MCF 10A (cell line): ENCODE data around the gene CDK17. TPM values are rescaled to one million over a fixed set of nuclear protein-coding genes. Genes with fewer than 3 reads are reported as not detected.

ENCODE experiments used
- BruUV-seq: library from RNA; stranded (reverse); fragments of 400-500 nt; replicated peaks from 2 replicates; lab custom pipeline; 2021; lab: Mats Ljungman, UMichigan
- CTCF ChIA-PET: fragments of 300-600 bp; sonication (Branson Sonifier 250); formaldehyde crosslinking; extraction: SDS; loops from one replicate; lab custom pipeline; 2021; ENCODE audit warnings: antibody characterized with exemption, inconsistent platforms; lab: Yijun Ruan, JAX
- POLR2A ChIA-PET: fragments of 300-600, 350-650 bp; sonication (Branson Sonifier 250); formaldehyde crosslinking; extraction: SDS; loops from one replicate; lab custom pipeline; 2020; ENCODE audit warnings: antibody characterized with exemption, inconsistent platforms; lab: Yijun Ruan, JAX
- DNase-seq: peaks from one replicate; pipeline ENCODE4 v3.0.0-alpha.2; 2018; ENCODE audit not compliant: unreplicated experiment
- H3K27ac Mint-ChIP-seq: one replicate; pipeline ENCODE4 v1.8.0; 2022; ENCODE audit warnings: mild to moderate bottlenecking, low read depth, mixed read lengths; ENCODE audit not compliant: unreplicated experiment
- H3K27me3 Mint-ChIP-seq: one replicate; pipeline ENCODE4 v1.8.0; 2022; ENCODE audit warnings: mixed read lengths; ENCODE audit not compliant: insufficient read depth, unreplicated experiment
- H3K36me3 Mint-ChIP-seq: one replicate; pipeline ENCODE4 v1.8.0; 2022; ENCODE audit warnings: mild to moderate bottlenecking, moderate library complexity, mixed read lengths; ENCODE audit not compliant: insufficient read depth, unreplicated experiment
- H3K4me1 Mint-ChIP-seq: one replicate; pipeline ENCODE4 v1.8.0; 2022; ENCODE audit warnings: mixed read lengths; ENCODE audit not compliant: insufficient read depth, unreplicated experiment
- H3K4me3 Mint-ChIP-seq: one replicate; pipeline ENCODE4 v1.8.0; 2022; ENCODE audit warnings: mild to moderate bottlenecking, moderate library complexity, mixed read lengths; ENCODE audit not compliant: unreplicated experiment
- H3K9me3 Mint-ChIP-seq: one replicate; pipeline ENCODE4 v1.8.0; 2022; ENCODE audit warnings: mixed read lengths; ENCODE audit not compliant: unreplicated experiment
- intact Hi-C: fragments of 100-400 bp; cut with micrococcal nuclease; formaldehyde crosslinking; loops from 2 replicates; pipeline ENCODE4 v1.14.1; 2022
- total RNA-seq: library from RNA; stranded (reverse); gene quantifications from 2 replicates; pipeline ENCODE4 v1.2.3, GENCODE V29; 2022
- TF ChIP-seq, protein P1 (sequence below): fragments of 200-600 bp; IDR thresholded peaks from one replicate; pipeline ENCODE4 v1.8.0; 2022; ENCODE audit warnings: antibody characterized with exemption, mild to moderate bottlenecking; ENCODE audit not compliant: unreplicated experiment

The CDK17 gene
- total RNA-seq, 1 experiment from 2014 or later: 49.8 TPM

DNA sequence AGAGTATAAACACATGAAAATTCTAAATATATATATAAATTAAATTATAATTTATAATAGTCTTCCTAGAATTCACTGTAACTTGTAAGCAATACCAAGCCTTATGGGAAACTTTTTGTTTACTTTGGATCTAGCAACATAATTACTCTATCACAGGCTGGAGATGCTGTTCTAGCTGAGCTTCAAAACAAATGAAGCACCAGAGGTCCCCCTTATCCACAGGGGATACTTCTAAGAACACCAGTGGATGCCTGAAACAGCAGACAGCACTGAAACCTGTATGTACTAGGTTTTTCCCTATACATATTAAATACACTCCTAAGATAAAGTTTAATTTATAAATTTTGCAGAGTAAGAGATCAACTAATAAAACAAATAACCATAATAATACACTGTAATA lies 96.6 kb downstream of the CDK17 start:
- no peaks in the 10 kb centered on the region for H3K27me3 Mint-ChIP-seq
- H3K4me3 Mint-ChIP-seq: no peak overlapping the region
- ChIA-PET POLR2A (interaction anchor here (0.5 to 1.6 kb wide), 3 partner anchors 9 to 928 kb away, joined by 3 to 6 read pairs (median 3); no protein-coding TSS in a partner anchor), CTCF (interaction anchor here (1.6 kb wide), 1 partner anchor 213 kb away, joined by 3 read pairs; no protein-coding TSS in a partner anchor)
- H3K27ac Mint-ChIP-seq: no peak overlapping the region
- H3K4me1 Mint-ChIP-seq: no peaks in the 10 kb centered on the region
- no TSS peak for BruUV-seq
- H3K36me3 Mint-ChIP-seq: peaks cover 43% of the 10 kb centered on the region
- no peaks in the 10 kb centered on the region for H3K9me3 Mint-ChIP-seq
- intact Hi-C loops: no loop called here
- TF ChIP-seq, protein P1, sequence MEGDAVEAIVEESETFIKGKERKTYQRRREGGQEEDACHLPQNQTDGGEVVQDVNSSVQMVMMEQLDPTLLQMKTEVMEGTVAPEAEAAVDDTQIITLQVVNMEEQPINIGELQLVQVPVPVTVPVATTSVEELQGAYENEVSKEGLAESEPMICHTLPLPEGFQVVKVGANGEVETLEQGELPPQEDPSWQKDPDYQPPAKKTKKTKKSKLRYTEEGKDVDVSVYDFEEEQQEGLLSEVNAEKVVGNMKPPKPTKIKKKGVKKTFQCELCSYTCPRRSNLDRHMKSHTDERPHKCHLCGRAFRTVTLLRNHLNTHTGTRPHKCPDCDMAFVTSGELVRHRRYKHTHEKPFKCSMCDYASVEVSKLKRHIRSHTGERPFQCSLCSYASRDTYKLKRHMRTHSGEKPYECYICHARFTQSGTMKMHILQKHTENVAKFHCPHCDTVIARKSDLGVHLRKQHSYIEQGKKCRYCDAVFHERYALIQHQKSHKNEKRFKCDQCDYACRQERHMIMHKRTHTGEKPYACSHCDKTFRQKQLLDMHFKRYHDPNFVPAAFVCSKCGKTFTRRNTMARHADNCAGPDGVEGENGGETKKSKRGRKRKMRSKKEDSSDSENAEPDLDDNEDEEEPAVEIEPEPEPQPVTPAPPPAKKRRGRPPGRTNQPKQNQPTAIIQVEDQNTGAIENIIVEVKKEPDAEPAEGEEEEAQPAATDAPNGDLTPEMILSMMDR: no peak
- DNase-seq: no peak

DNA sequence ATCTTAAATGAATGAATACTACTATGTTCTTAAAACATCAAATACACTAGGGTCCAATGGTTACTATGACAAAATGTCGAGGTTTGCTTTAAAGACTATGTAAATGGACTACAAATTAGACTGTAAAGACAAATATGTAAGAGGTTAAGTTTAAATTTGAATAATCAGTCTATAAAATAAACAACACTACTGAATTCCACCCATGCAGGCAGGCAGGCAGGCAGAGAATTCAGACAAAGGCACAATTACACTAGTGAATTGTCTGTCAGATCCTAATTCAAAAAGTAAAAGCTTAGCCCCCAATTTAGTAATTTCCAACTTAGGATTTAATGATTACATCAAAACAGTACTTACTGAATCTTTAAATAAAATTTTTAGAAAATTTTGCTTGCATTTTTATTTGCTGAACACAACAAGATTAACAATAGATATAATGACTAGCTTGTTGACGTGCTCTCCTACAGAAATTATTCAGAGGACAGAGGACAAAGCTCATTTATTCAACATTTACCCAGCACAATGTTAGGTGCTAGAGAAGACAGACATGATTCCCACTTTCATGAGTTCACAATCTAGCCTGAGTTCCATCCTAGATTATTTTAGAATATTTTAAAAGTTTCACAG lies 97.4 kb downstream of the CDK17 start:
- H3K27me3 Mint-ChIP-seq: no peaks in the 10 kb centered on the region
- DNase-seq: no peak
- H3K4me3 Mint-ChIP-seq: no peak overlapping the region
- TF ChIP-seq, protein P1: no peak
- H3K27ac Mint-ChIP-seq: no peak overlapping the region
- no peaks in the 10 kb centered on the region for H3K4me1 Mint-ChIP-seq
- BruUV-seq: no TSS peak
- intact Hi-C loops: no loop called here
- POLR2A ChIA-PET: interaction anchor here (0.5 to 1.6 kb wide), 6 partner anchors 8 to 927 kb away, joined by 3 to 6 read pairs (median 3); partner anchors contain the start of gene CDK17
- no peaks in the 10 kb centered on the region for H3K9me3 Mint-ChIP-seq
- peaks cover 43% of the 10 kb centered on the region for H3K36me3 Mint-ChIP-seq
- CTCF ChIA-PET: interaction anchor here (1.6 kb wide), 1 partner anchor 214 kb away, joined by 3 read pairs; no protein-coding TSS in a partner anchor

DNA sequence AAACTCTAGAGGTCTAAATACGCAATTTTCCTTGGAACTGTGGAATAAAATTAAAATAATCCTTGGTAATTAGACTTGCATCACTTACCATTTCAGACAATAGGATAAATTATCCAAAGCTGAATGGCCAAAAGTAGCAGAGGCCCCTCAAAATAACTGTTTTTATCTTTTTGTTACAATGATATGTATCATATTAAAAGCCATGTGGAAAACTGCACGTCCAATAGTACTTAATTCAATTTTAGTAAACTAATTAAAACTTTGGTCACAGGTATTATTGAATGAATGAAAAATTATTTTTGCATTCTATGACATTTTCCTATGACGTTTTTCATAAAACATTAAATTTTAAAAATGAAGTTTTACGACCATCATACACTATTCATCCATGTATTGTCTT lies 98.5 kb downstream of the CDK17 start:
- Mint-ChIP-seq H3K27me3 (no peaks in the 10 kb centered on the region), H3K27ac (no peak overlapping the region), H3K9me3 (no peaks in the 10 kb centered on the region), H3K4me3 (no peak overlapping the region), H3K36me3 (peaks cover 43% of the 10 kb centered on the region), H3K4me1 (no peaks in the 10 kb centered on the region)
- no TSS peak for BruUV-seq
- CTCF ChIA-PET: interaction anchor here (0.6 kb wide), 1 partner anchor 70 kb away, joined by 5 read pairs; no protein-coding TSS in a partner anchor
- TF ChIP-seq, protein P1: no peak
- intact Hi-C loops: no loop called here
- POLR2A ChIA-PET: no interaction called here
- no peak for DNase-seq

DNA sequence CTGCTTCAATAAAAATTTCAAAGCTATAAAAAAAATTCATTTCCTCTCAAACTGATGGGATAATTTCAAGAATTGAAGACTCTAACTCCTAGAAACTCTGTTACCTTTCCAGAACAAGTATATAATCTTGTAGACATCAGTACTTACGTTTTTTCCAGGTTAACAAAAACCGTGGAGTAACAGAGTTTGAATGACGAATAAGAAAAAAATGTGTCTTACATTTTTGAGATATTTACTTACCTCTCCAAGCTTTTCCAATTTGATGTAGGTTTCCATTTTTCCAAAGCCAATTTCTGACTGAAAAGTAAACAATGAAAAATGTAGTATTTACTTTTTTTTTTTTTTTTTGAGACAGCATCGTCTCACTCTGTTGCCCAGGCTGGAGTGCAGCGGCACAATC lies 100.2 kb downstream of the CDK17 start:
- no peak for DNase-seq
- Mint-ChIP-seq H3K27ac (no peak overlapping the region), H3K4me3 (no peak overlapping the region), H3K9me3 (no peaks in the 10 kb centered on the region), H3K4me1 (peaks cover 6% of the 10 kb centered on the region), H3K36me3 (peaks cover 56% of the 10 kb centered on the region), H3K27me3 (no peaks in the 10 kb centered on the region)
- TF ChIP-seq, protein P1: no peak
- CTCF ChIA-PET: interaction anchor here (0.7 kb wide), 1 partner anchor 11 kb away, joined by 5 read pairs; no protein-coding TSS in a partner anchor
- no TSS peak for BruUV-seq
- intact Hi-C loops: no loop called here
- POLR2A ChIA-PET: interaction anchor here (0.7 kb wide), 1 partner anchor 67 kb away, joined by 3 read pairs; no protein-coding TSS in a partner anchor
